Activated CD8-positive, alpha-beta T cell treated with anti-CD3 and anti-CD28 coated beads for 36 hours (primary cell): ENCODE results near the gene RAB3A. TPM values are rescaled to one million over a fixed set of nuclear protein-coding genes. Genes with fewer than 3 reads are reported as not detected.

Source experiments
- ATAC-seq: fragments of 200-7000 bp; cut with Tn5 transposase; one replicate; pipeline ENCODE4 v1.10.0; 2021; ENCODE audit warnings: mild to moderate bottlenecking, moderate library complexity
- CTCF ChIA-PET: fragments of 350-600 bp; sonication (Branson Sonifier 250); formaldehyde crosslinking; loops from one replicate; lab custom pipeline; 2021; ENCODE audit warnings: antibody characterized with exemption; lab: Charles Lee
- POLR2A ChIA-PET: fragments of 350-600 bp; sonication (Branson Sonifier 250); formaldehyde crosslinking; loops from one replicate; lab custom pipeline; 2021; ENCODE audit warnings: antibody characterized with exemption; lab: Charles Lee
- DNase-seq: peaks from one replicate; pipeline ENCODE4 v3.0.0-alpha.2; 2020
- H3K27ac Mint-ChIP-seq: one replicate; pipeline ENCODE4 v1.8.0; 2021; ENCODE audit warnings: mild to moderate bottlenecking, mixed read lengths
- H3K27me3 Mint-ChIP-seq: one replicate; pipeline ENCODE4 v1.8.0; 2021; ENCODE audit warnings: mixed read lengths
- H3K36me3 Mint-ChIP-seq: one replicate; pipeline ENCODE4 v1.8.0; 2021; ENCODE audit warnings: low read depth, mixed read lengths
- H3K4me1 Mint-ChIP-seq: one replicate; pipeline ENCODE4 v1.8.0; 2021; ENCODE audit warnings: low read depth, mixed read lengths
- H3K4me3 Mint-ChIP-seq: one replicate; pipeline ENCODE4 v1.8.0; 2021; ENCODE audit warnings: mild to moderate bottlenecking, moderate library complexity, mixed read lengths
- H3K9me3 Mint-ChIP-seq: one replicate; pipeline ENCODE4 v1.8.0; 2021; ENCODE audit warnings: mixed read lengths
- intact Hi-C: fragments of 100-400 bp; cut with micrococcal nuclease; formaldehyde crosslinking; loops from one replicate; pipeline ENCODE4 v1.10.0; 2022
- total RNA-seq, 2 experiments: library from RNA; stranded (reverse); gene quantifications; one replicate each; pipeline ENCODE4 v1.2.3, GENCODE V29; 2021
- TF ChIP-seq, protein P1 (sequence below): fragments of 200-600 bp; IDR thresholded peaks from one replicate; pipeline ENCODE4 v1.8.0; 2022; ENCODE audit warnings: antibody characterized with exemption, mild to moderate bottlenecking

The RAB3A gene
- total RNA-seq, 2 experiments from 2014 or later = 8.9 to 11.3 TPM

GRCh38 chr19:18155095-18156087, 48.5 kb downstream of the RAB3A start:
- ATAC-seq (no peak), DNase-seq (no peak)
- H3K4me3 Mint-ChIP-seq = no peak overlapping the region
- peaks cover 9% of the 10 kb centered on the region for H3K36me3 Mint-ChIP-seq
- TF ChIP-seq, protein P1, sequence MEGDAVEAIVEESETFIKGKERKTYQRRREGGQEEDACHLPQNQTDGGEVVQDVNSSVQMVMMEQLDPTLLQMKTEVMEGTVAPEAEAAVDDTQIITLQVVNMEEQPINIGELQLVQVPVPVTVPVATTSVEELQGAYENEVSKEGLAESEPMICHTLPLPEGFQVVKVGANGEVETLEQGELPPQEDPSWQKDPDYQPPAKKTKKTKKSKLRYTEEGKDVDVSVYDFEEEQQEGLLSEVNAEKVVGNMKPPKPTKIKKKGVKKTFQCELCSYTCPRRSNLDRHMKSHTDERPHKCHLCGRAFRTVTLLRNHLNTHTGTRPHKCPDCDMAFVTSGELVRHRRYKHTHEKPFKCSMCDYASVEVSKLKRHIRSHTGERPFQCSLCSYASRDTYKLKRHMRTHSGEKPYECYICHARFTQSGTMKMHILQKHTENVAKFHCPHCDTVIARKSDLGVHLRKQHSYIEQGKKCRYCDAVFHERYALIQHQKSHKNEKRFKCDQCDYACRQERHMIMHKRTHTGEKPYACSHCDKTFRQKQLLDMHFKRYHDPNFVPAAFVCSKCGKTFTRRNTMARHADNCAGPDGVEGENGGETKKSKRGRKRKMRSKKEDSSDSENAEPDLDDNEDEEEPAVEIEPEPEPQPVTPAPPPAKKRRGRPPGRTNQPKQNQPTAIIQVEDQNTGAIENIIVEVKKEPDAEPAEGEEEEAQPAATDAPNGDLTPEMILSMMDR = no peak
- intact Hi-C loops = loop anchor here (10.0 kb wide), 1 partner anchor 151 kb away; the partner anchor contains the start of gene ARRDC2
- no peaks in the 10 kb centered on the region for H3K27me3 Mint-ChIP-seq
- H3K9me3 Mint-ChIP-seq = no peaks in the 10 kb centered on the region
- CTCF ChIA-PET = interaction anchor here (0.8 to 2.4 kb wide), 2 partner anchors 42 to 99 kb away, joined by 3 to 6 read pairs; no protein-coding TSS in a partner anchor
- POLR2A ChIA-PET = interaction anchor here (0.8 kb wide), 1 partner anchor 64 kb away, joined by 4 read pairs; no protein-coding TSS in a partner anchor
- peaks cover 22% of the 10 kb centered on the region for H3K4me1 Mint-ChIP-seq
- no peak overlapping the region for H3K27ac Mint-ChIP-seq

GRCh38 chr19:18153556-18154134, 50.2 kb downstream of the RAB3A start:
- Mint-ChIP-seq H3K4me3 (peak overlapping the region; percentile 83), H3K27me3 (no peaks in the 10 kb centered on the region), H3K27ac (peak overlapping the region; percentile 75), H3K9me3 (no peaks in the 10 kb centered on the region), H3K36me3 (peaks cover 8% of the 10 kb centered on the region), H3K4me1 (peaks cover 20% of the 10 kb centered on the region)
- ChIA-PET POLR2A (no interaction called here), CTCF (no interaction called here)
- TF ChIP-seq, protein P1 = no peak
- intact Hi-C loops = loop anchor here (10.0 kb wide), 1 partner anchor 149 kb away; the partner anchor contains the start of gene ARRDC2
- ATAC-seq (no peak), DNase-seq (peak; percentile 37)

- ATAC-seq (peak; percentile 91), DNase-seq (peak; percentile 100)
- Mint-ChIP-seq H3K4me3 (peak within 1 kb of the TSS; percentile 83), H3K4me1 (peaks cover 20% of the 10 kb centered on the region), H3K27me3 (no peaks in the 10 kb centered on the region), H3K36me3 (peaks cover 10% of the 10 kb centered on the region), H3K27ac (peak within 1 kb of the TSS; percentile 96), H3K9me3 (no peaks in the 10 kb centered on the region)
- ChIA-PET POLR2A (interaction anchor here (0.7 to 2.8 kb wide), 8 partner anchors 16 to 128 kb away, joined by 3 to 18 read pairs (median 4); partner anchors contain the start of genes IL12RB1 and JUND), CTCF (interaction anchor here (0.7 to 2.9 kb wide), 12 partner anchors 8 to 126 kb away, joined by 3 to 20 read pairs (median 4); no protein-coding TSS in a partner anchor)
- intact Hi-C loops = loop anchor here (10.0 kb wide), 1 partner anchor 148 kb away; the partner anchor contains the start of gene ARRDC2
- TF ChIP-seq, protein P1 = peak; percentile 27
Observed at GRCh38 chr19:18152817-18153555, 50.9 kb downstream of the RAB3A start, which contains the start of gene PIK3R2. PIK3R2 (plus strand) TSS chr19:18153163; CDS start chr19:18155880, 2,717 bp downstream.

GRCh38 chr19:18152442-18152816, 51.4 kb downstream of the RAB3A start:
- peak; percentile 100 for DNase-seq
- ChIA-PET CTCF (interaction anchor here (0.7 to 2.9 kb wide), 15 partner anchors 9 to 145 kb away, joined by 3 to 20 read pairs (median 4); partner anchors contain the start of gene ARRDC2), POLR2A (interaction anchor here (0.7 to 2.8 kb wide), 11 partner anchors 11 to 129 kb away, joined by 3 to 18 read pairs (median 6); partner anchors contain the start of genes IL12RB1 and JUND)
- peak overlapping the region; percentile 96 for H3K27ac Mint-ChIP-seq
- intact Hi-C loops = loop anchor here (10.0 kb wide), 1 partner anchor 148 kb away; the partner anchor contains the start of gene ARRDC2
- peak overlapping the region; percentile 83 for H3K4me3 Mint-ChIP-seq
- ATAC-seq = peak; percentile 76
- no peaks in the 10 kb centered on the region for H3K27me3 Mint-ChIP-seq
- peaks cover 20% of the 10 kb centered on the region for H3K4me1 Mint-ChIP-seq
- H3K36me3 Mint-ChIP-seq = peaks cover 12% of the 10 kb centered on the region
- TF ChIP-seq, protein P1 = peak; percentile 79
- no peaks in the 10 kb centered on the region for H3K9me3 Mint-ChIP-seq
